K562 (cell line): Measurements from ENCODE around the gene GMPR. TPM values are rescaled to one million over a fixed set of nuclear protein-coding genes. Genes with fewer than 3 reads are reported as not detected.

Experiments used
- ATAC-seq: fragments of 200-7000 bp; cut with Tn5 transposase; 3 replicates; pipeline ENCODE4 v1.9.1; 2020; ENCODE audit warnings: moderate library complexity
- BruUV-seq: library from RNA; stranded (reverse); fragments of 400-500 nt; replicated peaks from 2 replicates; lab custom pipeline; 2021; lab: Mats Ljungman, UMichigan
- CTCF ChIA-PET: fragments of 300-600 bp; formaldehyde crosslinking; extraction: SDS; loops from one replicate; lab custom pipeline; 2021; ENCODE audit warnings: low intra/inter-chr PET ratio; lab: Yijun Ruan, JAX
- POLR2A ChIA-PET: fragments of 300-600, 350-650 bp; sonication (Branson Sonifier 250); formaldehyde crosslinking; extraction: SDS; loops from one replicate; lab custom pipeline; 2021; ENCODE audit warnings: antibody characterized with exemption, inconsistent platforms; lab: Yijun Ruan, JAX
- DNase-seq, 4 experiments: peaks; one replicate each; pipeline versions ENCODE4 v3.0.0 to v3.0.0-alpha.2; 2011 to 2018; ENCODE audit warnings: low spot score in 3 of 4, mixed read lengths in 3 of 4; ENCODE audit errors: extremely low read depth in 1 of 4
- FAIRE-seq: peaks from 2 replicates; lab custom pipeline; 2011; peaks lifted over from hg19 to GRCh38; lab: Jason Lieb, UNC
- H2AFZ ChIP-seq: 2 replicates; pipeline ENCODE4 v1.6.0; 2011; ENCODE audit warnings: low read depth, low read length, control low read depth, inconsistent platforms
- H3K27ac ChIP-seq: fragments of 200-600 bp; 3 replicates; pipeline ENCODE4 v1.8.0; 2011; ENCODE audit warnings: low read depth, mild to moderate bottlenecking, control low read depth, inconsistent platforms, low read length, moderate library complexity, mixed read lengths; ENCODE audit errors: extremely low read depth
- H3K27me3 ChIP-seq, 2 experiments: fragments of 300-600 bp in 1 of 2; 2 replicates in 1 of 2; 3 replicates in 1 of 2; pipeline versions ENCODE4 v1.6.0 to v1.8.0; 2011; ENCODE audit warnings: inconsistent platforms in 2 of 2, low read length in 2 of 2, mild to moderate bottlenecking in 1 of 2, mixed read lengths in 1 of 2, moderate library complexity in 1 of 2; ENCODE audit not compliant: control insufficient read depth in 2 of 2, insufficient read depth in 2 of 2
- H3K36me3 ChIP-seq: fragments of 300-600 bp; 3 replicates; pipeline ENCODE4 v1.8.0; 2011; ENCODE audit warnings: mild to moderate bottlenecking, low read length, inconsistent platforms; ENCODE audit not compliant: control insufficient read depth, insufficient read depth
- H3K4me1 ChIP-seq, 2 experiments: fragments of 200-600 bp in 1 of 2; replicated peaks in 1 of 2; 2 replicates in 1 of 2; 3 replicates in 1 of 2; pipeline versions ENCODE4 v1.5.1 to v1.8.0; 2011; ENCODE audit warnings: inconsistent platforms in 2 of 2, low read length in 2 of 2, mild to moderate bottlenecking in 1 of 2, mixed read lengths in 1 of 2, moderate library complexity in 1 of 2; ENCODE audit not compliant: control insufficient read depth in 2 of 2, insufficient read depth in 2 of 2
- H3K4me2 ChIP-seq: 2 replicates; pipeline ENCODE4 v1.6.1; 2011; ENCODE audit warnings: low read length, control low read depth, inconsistent platforms, mixed read lengths; ENCODE audit not compliant: insufficient read depth
- H3K4me3 ChIP-seq: fragments of 200-600 bp; sonication (generic), shearing (Covaris generic); 2 replicates; pipeline ENCODE4 v1.5.1; 2016; ENCODE audit warnings: control low read depth, inconsistent platforms
- H3K79me2 ChIP-seq: fragments of 200-600 bp; 3 replicates; pipeline ENCODE4 v1.8.0; 2011; ENCODE audit warnings: low read length, inconsistent platforms; ENCODE audit not compliant: control insufficient read depth, insufficient read depth
- H3K9ac ChIP-seq, 2 experiments: 2 replicates each; pipeline versions ENCODE4 v1.6.0 to v1.6.1; 2011; ENCODE audit warnings: low read depth in 2 of 2, low read length in 2 of 2, control low read depth in 1 of 2, inconsistent platforms in 1 of 2, mild to moderate bottlenecking in 1 of 2, mixed read lengths in 1 of 2; ENCODE audit not compliant: insufficient read depth in 1 of 2
- H3K9me1 ChIP-seq: one replicate; pipeline ENCODE4 v1.6.0; 2011; ENCODE audit warnings: inconsistent platforms, mild to moderate bottlenecking, low read length, moderate library complexity; ENCODE audit not compliant: control insufficient read depth, insufficient read depth
- H3K9me3 ChIP-seq: replicated peaks from 2 replicates; pipeline ENCODE4 v1.5.1; 2011; ENCODE audit warnings: low read depth, low read length, inconsistent platforms; ENCODE audit not compliant: control insufficient read depth, insufficient read depth
- H4K20me1 ChIP-seq: replicated peaks from 2 replicates; pipeline ENCODE4 v1.6.1; 2011; ENCODE audit warnings: low read length, inconsistent platforms, mixed read lengths; ENCODE audit not compliant: control insufficient read depth, insufficient read depth
- DPF2 ChIP-seq: fragments of 450-650 bp; IDR thresholded peaks from 2 replicates; pipeline ENCODE4 v1.6.1; 2016
- MAFK ChIP-seq: IDR thresholded peaks from 2 replicates; pipeline ENCODE4 v1.6.1; 2011; ENCODE audit warnings: low read length, improper control_type of control experiment
- MAZ ChIP-seq, 2 experiments: fragments of 450-650 bp in 1 of 2; sonication (generic) in 1 of 2; formaldehyde crosslinking; IDR thresholded peaks in 1 of 2; conservative IDR thresholded peaks in 1 of 2; 2 replicates each; pipeline versions ENCODE4 v1.4.0 to v1.5.0; 2020; ENCODE audit warnings: mild to moderate bottlenecking in 1 of 2, missing genetic modification reagents in 1 of 2
- MED1 ChIP-seq: sonication (generic); formaldehyde crosslinking; IDR thresholded peaks from 2 replicates; pipeline ENCODE4 v1.8.1; 2023; ENCODE audit warnings: missing genetic modification reagents, borderline replicate concordance
- POLR2AphosphoS2 ChIP-seq: IDR thresholded peaks from 2 replicates; pipeline ENCODE4 v1.6.1; 2012; ENCODE audit warnings: low read length, improper control_type of control experiment
- SMARCB1 ChIP-seq: IDR thresholded peaks from 2 replicates; pipeline ENCODE4 v1.6.1; 2011; ENCODE audit warnings: improper control_type of control experiment, low read depth; ENCODE audit not compliant: insufficient read length
- TAF15 ChIP-seq: fragments of 200-400 bp; formaldehyde crosslinking; IDR thresholded peaks from 2 replicates; pipeline ENCODE4 v1.6.1; 2017; ENCODE audit warnings: mild to moderate bottlenecking, low read depth, low read length, moderate library complexity
- U2AF1 ChIP-seq: fragments of 200-400 bp; formaldehyde crosslinking; optimal IDR thresholded peaks from 2 replicates; pipeline ENCODE3; 2017; ENCODE audit warnings: mild to moderate bottlenecking, low read depth, low read length, moderate library complexity
- ZC3H11A ChIP-seq: IDR thresholded peaks from 2 replicates; pipeline ENCODE4 v1.6.1; 2012; ENCODE audit warnings: low read depth, low read length, improper control_type of control experiment
- ZNF121 ChIP-seq: sonication (generic); formaldehyde crosslinking; conservative IDR thresholded peaks from 2 replicates; pipeline ENCODE4 v1.8.0; 2022; ENCODE audit warnings: missing genetic modification reagents
- ZNF239 ChIP-seq: fragments of 250-450 bp; sonication (Bioruptor Pico); IDR thresholded peaks from 2 replicates; pipeline ENCODE4 v1.4.0; 2020; ENCODE audit warnings: mild to moderate bottlenecking
- WGBS: fragments of 100-300 bp; shearing (Covaris generic); methylation state at CpG from one replicate; pipeline ENCODE4 v1.1.6; 2016; ENCODE audit warnings: low coverage, mixed read lengths; ENCODE audit not compliant: insufficient coverage; ENCODE audit errors: missing lambda C conversion rate; 5-methylcytosine and 5-hydroxymethylcytosine counted together
- in situ Hi-C: fragments of 300-500 bp; cut with MboI; formaldehyde crosslinking; loops from 4 replicates; pipeline ENCODE4 v1.15.0; 2018; ENCODE audit warnings: inconsistent platforms, mixed read lengths
- intact Hi-C: fragments of 100-400 bp; cut with micrococcal nuclease; formaldehyde crosslinking; loops from 2 replicates; pipeline ENCODE4 v1.14.2; 2022
- polyA plus RNA-seq, 8 experiments: library from polyadenylated mRNA; depleted of rRNA in 4 of 8; stranded (reverse) in 5 of 8; unstranded in 3 of 8; fragments of >200 nt; fragmentation: Nextera tagmentation in 2 of 8; fragmentation: Illumina TruSeq in 1 of 8; extraction: Ambion mirVana in 2 of 8; extraction: Trizol in 1 of 8; gene quantifications; 2 replicates each; pipeline versions ENCODE4 v1.2.1 to v1.2.3, GENCODE V29; 2011 to 2014; ENCODE audit warnings: inconsistent platforms in 1 of 8, missing spikeins in 1 of 8
- total RNA-seq, 7 experiments: library from RNA; depleted of rRNA in 6 of 7; stranded (reverse); fragments of >200 nt in 6 of 7; fragmentation: Illumina TruSeq in 2 of 7; extraction: Trizol in 2 of 7; gene quantifications; 2 replicates each; pipeline versions ENCODE4 v1.2.1 to v1.2.3, GENCODE V29; 2011 to 2021; ENCODE audit warnings: low replicate concordance in 1 of 7
- TF ChIP-seq, protein P1 (sequence below), 3 experiments: IDR thresholded peaks in 2 of 3; conservative IDR thresholded peaks in 1 of 3; 2 replicates each; pipeline ENCODE4 v1.5.1; 2011 to 2012; ENCODE audit warnings: low read length in 3 of 3, mild to moderate bottlenecking in 3 of 3, control low read depth in 2 of 3, improper control_type of control experiment in 1 of 3, inconsistent platforms in 1 of 3, low read depth in 1 of 3, mixed read lengths in 1 of 3, moderate library complexity in 1 of 3; ENCODE audit not compliant: insufficient read depth in 2 of 3
- TF ChIP-seq, protein P2 (sequence below): sonication (generic); formaldehyde crosslinking; IDR thresholded peaks from 2 replicates; pipeline ENCODE4 v1.8.0; 2023; ENCODE audit warnings: mild to moderate bottlenecking, missing genetic modification reagents
- TF ChIP-seq, protein P3 (sequence below): fragments of 250-450 bp; sonication (Bioruptor Pico); IDR thresholded peaks from 2 replicates; pipeline ENCODE4 v1.9.0; 2021; ENCODE audit warnings: mild to moderate bottlenecking
- TF ChIP-seq, protein P4 (sequence below): fragments of 250-450 bp; sonication (Bioruptor Pico); IDR thresholded peaks from 2 replicates; pipeline ENCODE4 v1.6.1; 2021; ENCODE audit warnings: mild to moderate bottlenecking
- TF ChIP-seq, protein P5 (sequence below): fragments of 250-450 bp; sonication (Bioruptor Pico); IDR thresholded peaks from 2 replicates; pipeline ENCODE4 v1.4.0; 2020; ENCODE audit warnings: mild to moderate bottlenecking

GMPR gene
- total and polyA plus RNA-seq, 9 of the 15 experiments (the other 6 are each of a cell fraction or from before 2014, with no cell fraction given) = 34.6 to 83.7 (median 49.8) TPM

GRCh38 chr6:16322666-16323312 lies 84.4 kb downstream of the GMPR start (continued):
- TF ChIP-seq, protein P1, sequence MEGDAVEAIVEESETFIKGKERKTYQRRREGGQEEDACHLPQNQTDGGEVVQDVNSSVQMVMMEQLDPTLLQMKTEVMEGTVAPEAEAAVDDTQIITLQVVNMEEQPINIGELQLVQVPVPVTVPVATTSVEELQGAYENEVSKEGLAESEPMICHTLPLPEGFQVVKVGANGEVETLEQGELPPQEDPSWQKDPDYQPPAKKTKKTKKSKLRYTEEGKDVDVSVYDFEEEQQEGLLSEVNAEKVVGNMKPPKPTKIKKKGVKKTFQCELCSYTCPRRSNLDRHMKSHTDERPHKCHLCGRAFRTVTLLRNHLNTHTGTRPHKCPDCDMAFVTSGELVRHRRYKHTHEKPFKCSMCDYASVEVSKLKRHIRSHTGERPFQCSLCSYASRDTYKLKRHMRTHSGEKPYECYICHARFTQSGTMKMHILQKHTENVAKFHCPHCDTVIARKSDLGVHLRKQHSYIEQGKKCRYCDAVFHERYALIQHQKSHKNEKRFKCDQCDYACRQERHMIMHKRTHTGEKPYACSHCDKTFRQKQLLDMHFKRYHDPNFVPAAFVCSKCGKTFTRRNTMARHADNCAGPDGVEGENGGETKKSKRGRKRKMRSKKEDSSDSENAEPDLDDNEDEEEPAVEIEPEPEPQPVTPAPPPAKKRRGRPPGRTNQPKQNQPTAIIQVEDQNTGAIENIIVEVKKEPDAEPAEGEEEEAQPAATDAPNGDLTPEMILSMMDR (IDR thresholded peaks at IDR 0.05 in 2 of 3, conservative IDR thresholded peaks at IDR 0.05 in 1 of 3; ENCODE audit: insufficient read depth in 2 of 3, low read depth in 1 of 3, low read length in 3 of 3) = no peak; a peak in 1 of 6 replicates
- TF ChIP-seq TAF15 (no peak), POLR2AphosphoS2 (no peak), MAFK (peak; percentile 71)
- TF ChIP-seq, protein P2, sequence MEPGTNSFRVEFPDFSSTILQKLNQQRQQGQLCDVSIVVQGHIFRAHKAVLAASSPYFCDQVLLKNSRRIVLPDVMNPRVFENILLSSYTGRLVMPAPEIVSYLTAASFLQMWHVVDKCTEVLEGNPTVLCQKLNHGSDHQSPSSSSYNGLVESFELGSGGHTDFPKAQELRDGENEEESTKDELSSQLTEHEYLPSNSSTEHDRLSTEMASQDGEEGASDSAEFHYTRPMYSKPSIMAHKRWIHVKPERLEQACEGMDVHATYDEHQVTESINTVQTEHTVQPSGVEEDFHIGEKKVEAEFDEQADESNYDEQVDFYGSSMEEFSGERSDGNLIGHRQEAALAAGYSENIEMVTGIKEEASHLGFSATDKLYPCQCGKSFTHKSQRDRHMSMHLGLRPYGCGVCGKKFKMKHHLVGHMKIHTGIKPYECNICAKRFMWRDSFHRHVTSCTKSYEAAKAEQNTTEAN (CRISPR knock-in tag) = peak; percentile 96
- TF ChIP-seq, all 486 proteins: peak for 143

- no peaks in the 10 kb centered on the region for H3K79me2 ChIP-seq
- no peak overlapping the region for H3K4me2 ChIP-seq
- no peak overlapping the region for H3K9ac ChIP-seq
- H3K4me3 ChIP-seq = no peak overlapping the region
- in situ Hi-C loops = no loop called here
- no peak for FAIRE-seq
- no peak for ATAC-seq
- no peak overlapping the region for H3K27ac ChIP-seq
- peaks cover 33 to 35% of the 10 kb centered on the region in 2 experiments for H3K4me1 ChIP-seq
- H3K9me3 ChIP-seq = no peaks in the 10 kb centered on the region
- WGBS = 91% methylated on average over 2 of the region's 2 CpGs
- intact Hi-C loops = no loop called here
- H2AFZ ChIP-seq = 0 out of 2 replicates have a peak overlapping the region, but pooled peaks have one; percentile 10
- CTCF ChIA-PET = no interaction called here
- no peaks in the 10 kb centered on the region for H3K36me3 ChIP-seq
- H3K9me1 ChIP-seq = no peaks in the 10 kb centered on the region
- no peak for DNase-seq
- no peaks in the 10 kb centered on the region for H4K20me1 ChIP-seq
- POLR2A ChIA-PET = interaction anchor here (0.6 to 1.1 kb wide), 3 partner anchors 12 to 113 kb away, joined by 3 read pairs; no protein-coding TSS in a partner anchor
- no TSS peak for BruUV-seq
- H3K27me3 ChIP-seq = no peaks in the 10 kb centered on the region; a peak in 1 of 5 replicates
- TF ChIP-seq, protein P3, sequence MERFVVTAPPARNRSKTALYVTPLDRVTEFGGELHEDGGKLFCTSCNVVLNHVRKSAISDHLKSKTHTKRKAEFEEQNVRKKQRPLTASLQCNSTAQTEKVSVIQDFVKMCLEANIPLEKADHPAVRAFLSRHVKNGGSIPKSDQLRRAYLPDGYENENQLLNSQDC = no peak
- TF ChIP-seq, protein P4, sequence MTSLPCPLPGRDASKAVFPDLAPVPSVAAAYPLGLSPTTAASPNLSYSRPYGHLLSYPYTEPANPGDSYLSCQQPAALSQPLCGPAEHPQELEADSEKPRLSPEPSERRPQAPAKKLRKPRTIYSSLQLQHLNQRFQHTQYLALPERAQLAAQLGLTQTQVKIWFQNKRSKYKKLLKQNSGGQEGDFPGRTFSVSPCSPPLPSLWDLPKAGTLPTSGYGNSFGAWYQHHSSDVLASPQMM (CRISPR knock-in tag) = no peak
- no peak for TF ChIP-seq ZNF121 (CRISPR knock-in tag)
- TF ChIP-seq MED1 = no peak
- no peak for TF ChIP-seq DPF2
- TF ChIP-seq ZC3H11A = no peak
- TF ChIP-seq ZNF239 (CRISPR knock-in tag) = no peak
- no peak for TF ChIP-seq MAZ (CRISPR knock-in tag; conservative IDR thresholded peaks at IDR 0.05 in 1 of 2, IDR thresholded peaks at IDR 0.05 in 1 of 2)
- no peak for TF ChIP-seq SMARCB1
- TF ChIP-seq, protein P5, sequence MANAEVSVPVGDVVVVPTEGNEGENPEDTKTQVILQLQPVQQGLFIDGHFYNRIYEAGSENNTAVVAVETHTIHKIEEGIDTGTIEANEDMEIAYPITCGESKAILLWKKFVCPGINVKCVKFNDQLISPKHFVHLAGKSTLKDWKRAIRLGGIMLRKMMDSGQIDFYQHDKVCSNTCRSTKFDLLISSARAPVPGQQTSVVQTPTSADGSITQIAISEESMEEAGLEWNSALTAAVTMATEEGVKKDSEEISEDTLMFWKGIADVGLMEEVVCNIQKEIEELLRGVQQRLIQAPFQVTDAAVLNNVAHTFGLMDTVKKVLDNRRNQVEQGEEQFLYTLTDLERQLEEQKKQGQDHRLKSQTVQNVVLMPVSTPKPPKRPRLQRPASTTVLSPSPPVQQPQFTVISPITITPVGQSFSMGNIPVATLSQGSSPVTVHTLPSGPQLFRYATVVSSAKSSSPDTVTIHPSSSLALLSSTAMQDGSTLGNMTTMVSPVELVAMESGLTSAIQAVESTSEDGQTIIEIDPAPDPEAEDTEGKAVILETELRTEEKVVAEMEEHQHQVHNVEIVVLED (CRISPR knock-in tag) = no peak
- TF ChIP-seq U2AF1 = no peak
Measured at GRCh38 chr6:16324184-16324583, 85.8 kb downstream of the GMPR start.
